Forelimb muscle (tissue), 1 donor: ENCODE measurements around the gene PRPSAP1. TPM values are rescaled to one million over a fixed set of nuclear protein-coding genes. Genes with fewer than 3 reads are reported as not detected.

Experiments
- DNase-seq: peaks from one replicate; pipeline ENCODE4 v3.0.0-alpha.2; 2013; ENCODE audit warnings: low read depth
- polyA plus RNA-seq: library from polyadenylated mRNA; unstranded; fragments of 120-200 nt; gene quantifications from one replicate; pipeline ENCODE4 v1.2.1, GENCODE V29; 2013; ENCODE audit not compliant: insufficient read length

PRPSAP1 gene
- polyA plus RNA-seq, 1 donor, result 31.5 TPM

GRCh38 chr17:76266244-76266938 is 87.3 kb downstream of the PRPSAP1 start:
- DNase-seq, result no peak

GRCh38 chr17:76265624-76266243 is 88.0 kb downstream of the PRPSAP1 start:
- DNase-seq, result no peak

GRCh38 chr17:76264755-76265623 is 88.7 kb downstream of the PRPSAP1 start, which contains the start of gene UBALD2:
Gene UBALD2 (plus strand): TSS chr17:76265348. CDS start chr17:76265506, 158 bp downstream.
- peak; percentile 92 for DNase-seq

GRCh38 chr17:76264425-76264754 is 89.3 kb downstream of the PRPSAP1 start:
- no peak for DNase-seq

- DNase-seq, result no peak
Measured at GRCh38 chr17:76263896-76264295, 89.8 kb downstream of the PRPSAP1 start.

- no peak for DNase-seq
Measured at GRCh38 chr17:76262732-76263344, 90.9 kb downstream of the PRPSAP1 start.

GRCh38 chr17:76261421-76262215 is 92.1 kb downstream of the PRPSAP1 start:
- no peak for DNase-seq

GRCh38 chr17:76260669-76261068 is 93.0 kb downstream of the PRPSAP1 start:
- DNase-seq, result no peak

- DNase-seq, result no peak
Measured at GRCh38 chr17:76260220-76260619, 93.5 kb downstream of the PRPSAP1 start.

Other genes starting within 250 kb of the PRPSAP1 start
- 0.05 TPM for gene FOXJ1, start 212.7 kb downstream of the PRPSAP1 start, polyA plus RNA-seq
- 12.1 TPM for gene RNF157, start 113.4 kb downstream of the PRPSAP1 start, polyA plus RNA-seq
- 18.3 TPM for gene UBALD2, start 88.6 kb downstream of the PRPSAP1 start, polyA plus RNA-seq
- 3.5 TPM for gene QRICH2, start 45.6 kb downstream of the PRPSAP1 start, polyA plus RNA-seq
- gene SPHK1, start 30.7 kb upstream of the PRPSAP1 start, polyA plus RNA-seq, result 1.7 TPM
- gene UBE2O, start 99.2 kb upstream of the PRPSAP1 start, polyA plus RNA-seq, result 14.1 TPM
- 0.37 TPM for gene AANAT, start 113.7 kb upstream of the PRPSAP1 start, polyA plus RNA-seq
- 6.8 TPM for gene RHBDF2, start 147.5 kb upstream of the PRPSAP1 start, polyA plus RNA-seq
- gene CYGB, start 183.8 kb upstream of the PRPSAP1 start, polyA plus RNA-seq, result 16.4 TPM
- 4.8 TPM for gene PRCD, start 186.1 kb upstream of the PRPSAP1 start, polyA plus RNA-seq
- 3.3 TPM for gene ST6GALNAC2, start 231.9 kb upstream of the PRPSAP1 start, polyA plus RNA-seq